ENCODE results near the gene CERS4. TPM values are rescaled to one million over a fixed set of nuclear protein-coding genes. Genes with fewer than 3 reads are reported as not detected.
A peak's percentile ranks its signal among the peaks of the same experiment; 100 is the strongest.
"Not testable (repeated sequence)": the region's sequence is repeated elsewhere in the genome, so short reads cannot be mapped to it uniquely, and the experiment has no call there.

Gene CERS4
- total RNA-seq, 1 donor from 2014 or later = 26.0 TPM

- Mint-ChIP-seq H3K4me1 (ENCODE audit: low read depth) (no peaks in the 10 kb centered on the region), H3K9me3 (ENCODE audit: low read depth) (no peaks in the 10 kb centered on the region), H3K36me3 (ENCODE audit: low read depth) (peaks cover 10% of the 10 kb centered on the region), H3K27ac (ENCODE audit: unreplicated experiment) (no peak overlapping the region), H3K27me3 (ENCODE audit: low read depth) (no peaks in the 10 kb centered on the region), H3K4me3 (ENCODE audit: unreplicated experiment) (no peak overlapping the region)
- TF ChIP-seq CTCF (IDR thresholded peaks at IDR 0.05) = no peak
- peak; percentile 49 for DNase-seq (ENCODE audit: low spot score)
These were observed 52.2 kb downstream of the CERS4 start for GRCh38 chr19:8261347-8261746.

GRCh38 chr19:8261881-8262280 is 52.7 kb downstream of the CERS4 start:
- no peak for TF ChIP-seq CTCF (IDR thresholded peaks at IDR 0.05)
- Mint-ChIP-seq H3K4me3 (ENCODE audit: unreplicated experiment) (no peak overlapping the region), H3K4me1 (ENCODE audit: low read depth) (no peaks in the 10 kb centered on the region), H3K27me3 (ENCODE audit: low read depth) (no peaks in the 10 kb centered on the region), H3K36me3 (ENCODE audit: low read depth) (peaks cover 10% of the 10 kb centered on the region), H3K9me3 (ENCODE audit: low read depth) (no peaks in the 10 kb centered on the region), H3K27ac (ENCODE audit: unreplicated experiment) (no peak overlapping the region)
- no peak for DNase-seq (ENCODE audit: low spot score)

GRCh38 chr19:8262431-8262830 is 53.3 kb downstream of the CERS4 start:
- Mint-ChIP-seq H3K4me1 (ENCODE audit: low read depth) (no peaks in the 10 kb centered on the region), H3K36me3 (ENCODE audit: low read depth) (peaks cover 8% of the 10 kb centered on the region), H3K27ac (ENCODE audit: unreplicated experiment) (no peak overlapping the region), H3K27me3 (ENCODE audit: low read depth) (no peaks in the 10 kb centered on the region), H3K9me3 (ENCODE audit: low read depth) (no peaks in the 10 kb centered on the region), H3K4me3 (ENCODE audit: unreplicated experiment) (no peak overlapping the region)
- TF ChIP-seq CTCF (IDR thresholded peaks at IDR 0.05) = no peak
- DNase-seq (ENCODE audit: low spot score) = peak; percentile 75

- not testable (repeated sequence) for H3K4me3 Mint-ChIP-seq (ENCODE audit: unreplicated experiment); DNase-seq (ENCODE audit: low spot score); H3K36me3 Mint-ChIP-seq (ENCODE audit: low read depth); H3K4me1 Mint-ChIP-seq (ENCODE audit: low read depth); H3K27ac Mint-ChIP-seq (ENCODE audit: unreplicated experiment); H3K27me3 Mint-ChIP-seq (ENCODE audit: low read depth); H3K9me3 Mint-ChIP-seq (ENCODE audit: low read depth)
These were observed 55.1 kb downstream of the CERS4 start for GRCh38 chr19:8264248-8264647.

GRCh38 chr19:8265872-8266271 is 56.7 kb downstream of the CERS4 start:
- Mint-ChIP-seq H3K4me1 (ENCODE audit: low read depth) (peaks cover 13% of the 10 kb centered on the region), H3K36me3 (ENCODE audit: low read depth) (no peaks in the 10 kb centered on the region), H3K9me3 (ENCODE audit: low read depth) (no peaks in the 10 kb centered on the region), H3K27ac (ENCODE audit: unreplicated experiment) (no peak overlapping the region), H3K27me3 (ENCODE audit: low read depth) (no peaks in the 10 kb centered on the region), H3K4me3 (ENCODE audit: unreplicated experiment) (no peak overlapping the region)
- no peak for TF ChIP-seq CTCF (IDR thresholded peaks at IDR 0.05)
- DNase-seq (ENCODE audit: low spot score) = no peak

GRCh38 chr19:8269724-8270123 is 60.6 kb downstream of the CERS4 start:
- no peak for TF ChIP-seq CTCF (IDR thresholded peaks at IDR 0.05)
- no peak for DNase-seq (ENCODE audit: low spot score)
- Mint-ChIP-seq H3K27ac (ENCODE audit: unreplicated experiment) (no peak overlapping the region), H3K4me1 (ENCODE audit: low read depth) (peaks cover 13% of the 10 kb centered on the region), H3K27me3 (ENCODE audit: low read depth) (no peaks in the 10 kb centered on the region), H3K9me3 (ENCODE audit: low read depth) (no peaks in the 10 kb centered on the region), H3K4me3 (ENCODE audit: unreplicated experiment) (no peak overlapping the region), H3K36me3 (ENCODE audit: low read depth) (no peaks in the 10 kb centered on the region)

GRCh38 chr19:8276508-8276907 is 67.3 kb downstream of the CERS4 start:
- not testable (repeated sequence) for H3K36me3 Mint-ChIP-seq (ENCODE audit: low read depth); H3K27ac Mint-ChIP-seq (ENCODE audit: unreplicated experiment); H3K9me3 Mint-ChIP-seq (ENCODE audit: low read depth); H3K4me1 Mint-ChIP-seq (ENCODE audit: low read depth); H3K4me3 Mint-ChIP-seq (ENCODE audit: unreplicated experiment); DNase-seq (ENCODE audit: low spot score); H3K27me3 Mint-ChIP-seq (ENCODE audit: low read depth)

- not testable (repeated sequence) for H3K9me3 Mint-ChIP-seq (ENCODE audit: low read depth); H3K4me1 Mint-ChIP-seq (ENCODE audit: low read depth); DNase-seq (ENCODE audit: low spot score); H3K4me3 Mint-ChIP-seq (ENCODE audit: unreplicated experiment); H3K27me3 Mint-ChIP-seq (ENCODE audit: low read depth); H3K27ac Mint-ChIP-seq (ENCODE audit: unreplicated experiment); H3K36me3 Mint-ChIP-seq (ENCODE audit: low read depth)
These were observed 82.2 kb downstream of the CERS4 start for GRCh38 chr19:8291337-8291736.

Data from chondrocyte (in vitro differentiated cells).